KBM-7 (cell line): Measurements from ENCODE around the gene IGF2BP1.
"Not testable (repeated sequence)": the region's sequence is repeated elsewhere in the genome, so short reads cannot be mapped to it uniquely, and the experiment has no call there.

Experiments used
- DNase-seq: peaks from one replicate; pipeline ENCODE4 v3.0.0-alpha.2; 2015
- in situ Hi-C: fragments of 300-500 bp; cut with MboI; formaldehyde crosslinking; loops from 2 replicates; pipeline ENCODE4 v1.14.3; 2020; ENCODE audit warnings: low sequenced_read_pairs, low pct_unique_long_range_greater_than_20kb, mixed read lengths

Gene IGF2BP1

DNA sequence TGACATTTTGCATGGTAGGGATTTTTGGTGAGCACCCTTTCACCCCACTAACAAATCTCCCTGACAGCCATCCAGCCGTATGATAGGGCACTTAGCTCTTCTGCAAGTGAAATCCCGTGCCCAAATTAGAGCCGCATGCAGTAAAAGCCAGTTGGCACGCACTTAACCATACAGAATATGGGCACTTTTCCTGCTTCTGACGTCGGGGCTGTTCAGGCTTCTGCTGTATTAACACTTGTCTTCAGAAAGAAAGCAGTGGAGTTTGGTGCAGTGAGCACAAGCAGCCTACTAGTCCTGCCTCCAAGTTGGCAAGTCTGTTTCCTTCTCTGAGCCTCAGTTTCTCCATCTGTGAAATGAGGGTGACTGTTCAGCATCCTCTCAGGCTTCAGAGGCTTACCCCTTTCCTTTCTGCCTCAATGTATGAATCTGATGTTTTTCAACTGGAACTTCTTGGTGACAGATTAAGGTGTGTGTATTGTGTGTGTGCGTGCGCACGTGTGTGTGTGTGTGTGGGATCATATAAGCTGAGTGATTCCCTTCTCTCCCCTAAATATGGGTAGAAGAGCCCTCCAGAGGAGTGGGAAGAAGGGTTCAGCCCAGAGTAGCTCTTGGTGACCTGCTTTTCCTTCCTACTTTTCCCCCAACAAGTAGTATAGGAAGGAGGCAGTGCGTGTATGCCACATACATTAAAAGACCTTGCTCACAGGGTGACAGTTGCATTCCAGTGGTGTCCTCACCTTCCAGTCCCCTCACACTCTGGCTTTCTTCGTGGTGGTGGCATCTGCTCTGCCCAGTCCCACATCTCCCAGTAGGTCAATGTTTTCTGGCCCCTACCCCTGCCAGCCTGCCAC, 19.0 kb downstream of the IGF2BP1 start:
- in situ Hi-C loops: no loop called here

DNA sequence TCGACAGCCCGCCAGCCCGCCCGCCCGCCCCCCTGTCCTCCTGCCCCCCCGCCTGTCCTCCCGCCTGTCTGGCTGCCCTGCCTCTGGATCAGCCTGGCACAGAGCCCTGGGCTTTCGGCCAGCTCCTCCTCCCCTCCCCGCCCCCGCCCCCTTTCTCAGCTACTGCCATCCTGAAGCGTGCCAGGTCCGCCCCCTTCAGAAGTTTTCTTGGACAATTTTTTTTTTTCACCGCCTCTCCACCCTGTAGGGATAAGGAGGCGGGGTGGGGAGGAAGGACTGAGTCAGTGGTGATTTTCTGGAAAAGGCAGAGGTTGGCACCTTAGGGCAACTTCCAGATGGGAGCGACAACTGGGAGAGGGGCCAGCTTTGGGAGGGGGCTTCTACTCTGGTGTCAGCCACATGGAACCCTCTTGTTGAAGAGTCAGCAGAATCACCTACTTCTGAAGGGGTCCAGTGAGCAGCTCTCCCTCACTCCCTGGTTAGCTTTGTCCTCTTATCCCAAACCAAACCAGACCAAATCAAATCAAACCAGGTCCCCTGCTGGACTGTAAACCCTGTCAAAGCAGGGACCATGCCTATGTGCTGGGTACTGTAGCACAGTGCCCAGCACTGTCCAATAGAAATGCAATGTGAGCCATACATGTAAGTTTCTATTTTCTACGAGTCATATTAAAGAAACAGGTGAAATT, 19.7 kb downstream of the IGF2BP1 start:
- no peak for DNase-seq

More for the DNA sequence above, 19.0 kb downstream of the IGF2BP1 start:
- DNase-seq: no peak

DNA sequence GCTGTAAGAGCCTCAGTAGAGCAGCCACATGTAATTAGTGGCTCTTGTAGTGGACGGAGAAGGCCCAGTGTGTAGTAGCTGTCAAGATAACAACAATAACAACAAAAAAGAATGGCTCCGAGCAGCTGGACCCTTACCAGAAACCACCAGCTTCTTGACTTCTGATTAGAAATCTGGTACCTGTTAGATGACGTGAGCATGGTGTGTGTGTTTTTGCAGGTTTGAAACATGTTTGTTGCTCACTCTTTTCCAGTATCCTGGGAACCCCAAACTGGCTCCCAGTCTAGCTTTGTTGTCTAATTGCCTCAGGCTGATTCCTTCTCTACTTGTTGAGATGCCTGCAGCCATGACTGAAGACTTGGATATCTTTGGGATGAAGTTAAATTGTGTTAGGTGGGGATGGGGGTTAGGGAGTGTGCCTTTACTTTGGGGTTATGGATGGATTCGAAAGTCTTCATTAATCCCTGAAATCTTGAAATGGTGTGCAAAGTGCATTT, 21.0 kb downstream of the IGF2BP1 start:
- no peak for DNase-seq
- in situ Hi-C loops: no loop called here

More for the DNA sequence above, 19.7 kb downstream of the IGF2BP1 start:
- in situ Hi-C loops: no loop called here

DNA sequence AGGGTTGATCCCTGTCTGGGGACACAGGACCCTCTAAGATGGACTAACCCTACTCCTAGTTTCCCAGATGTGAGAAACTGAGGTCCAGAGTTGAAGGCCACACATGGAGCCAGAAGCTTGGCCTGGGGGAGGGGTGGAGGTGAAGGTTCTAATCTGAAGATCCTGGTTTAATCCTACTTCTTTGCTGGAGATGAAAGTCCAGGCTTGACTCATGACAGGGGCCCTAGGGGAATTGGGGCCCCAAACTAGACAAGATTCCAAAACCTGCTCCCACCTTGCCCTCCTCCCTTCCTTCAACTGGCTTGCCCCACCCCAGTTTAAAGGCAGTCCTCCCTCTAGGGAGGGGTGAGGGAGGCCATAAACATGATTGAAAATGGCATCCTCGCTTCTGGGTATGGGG, 21.6 kb downstream of the IGF2BP1 start:
- in situ Hi-C loops: no loop called here
- DNase-seq: no peak

DNA sequence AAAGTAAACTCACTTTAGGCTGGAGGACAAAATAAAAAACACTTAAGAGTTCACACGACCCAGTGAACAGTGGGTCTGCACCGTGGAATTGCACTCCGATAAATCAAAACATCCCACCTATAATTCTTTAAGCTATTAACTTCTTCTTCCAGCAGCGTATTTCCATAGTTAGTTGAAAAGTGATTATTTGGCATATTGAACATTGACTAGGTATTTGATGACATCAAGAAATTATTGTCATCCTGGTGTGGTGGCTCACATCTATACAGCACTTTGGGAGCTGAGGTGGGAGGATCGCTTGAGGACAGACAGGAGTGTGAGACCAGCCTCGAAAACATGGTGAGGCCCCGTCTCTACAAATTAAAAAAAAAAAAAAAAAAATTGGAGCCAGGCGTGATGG, 23.4 kb downstream of the IGF2BP1 start:
- in situ Hi-C loops: no loop called here
- no peak for DNase-seq

DNA sequence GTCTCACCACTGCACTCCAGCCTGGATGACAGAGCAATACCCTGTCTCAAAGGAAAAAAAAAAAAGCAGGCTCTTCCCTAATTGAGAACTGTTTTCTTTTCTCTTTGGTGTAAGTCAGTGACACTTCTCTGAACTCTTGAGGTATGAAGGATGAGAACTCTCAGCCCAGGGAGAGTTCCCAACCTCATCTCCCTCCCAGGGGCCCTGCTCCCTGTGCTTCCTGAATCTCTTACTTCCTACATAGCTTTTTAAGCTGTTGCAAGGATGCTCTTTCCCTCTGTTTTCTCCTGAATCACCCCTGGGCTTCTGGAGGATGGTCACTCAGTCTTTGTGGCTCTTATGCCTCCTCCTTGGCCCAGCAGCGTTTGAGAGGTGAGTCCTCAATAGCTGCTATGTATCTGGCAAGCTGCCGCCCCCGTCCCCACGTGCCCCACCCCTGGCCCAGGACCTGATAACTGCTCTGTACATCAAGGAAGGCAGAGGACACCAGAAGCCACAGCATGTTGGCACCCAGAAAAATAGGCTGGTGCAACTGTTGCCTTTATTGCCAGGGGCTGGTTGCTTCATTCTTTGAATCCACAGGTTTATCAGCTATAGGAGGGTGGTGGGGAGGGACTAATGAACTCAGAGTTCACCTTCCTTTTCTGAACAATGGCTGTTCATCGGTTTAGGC, 24.0 kb downstream of the IGF2BP1 start:
- in situ Hi-C loops: no loop called here
- no peak for DNase-seq

DNA sequence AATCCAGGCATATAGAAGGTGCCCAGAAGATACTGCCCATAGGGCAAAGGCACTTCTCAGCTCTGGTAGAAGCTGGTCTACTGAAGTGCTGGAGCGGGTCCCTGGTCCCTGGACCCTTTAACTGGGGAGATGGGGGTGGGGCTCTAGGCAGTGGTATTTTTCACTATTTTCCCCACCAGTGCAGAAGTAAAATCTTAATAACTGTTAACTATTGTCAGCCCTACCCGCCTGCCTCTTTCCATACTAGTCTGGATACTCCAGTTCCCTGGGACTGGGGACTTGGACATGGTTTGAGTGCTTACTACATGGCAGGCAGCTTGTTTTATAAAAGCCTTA, 24.6 kb downstream of the IGF2BP1 start:
- no peak for DNase-seq
- in situ Hi-C loops: no loop called here

DNA sequence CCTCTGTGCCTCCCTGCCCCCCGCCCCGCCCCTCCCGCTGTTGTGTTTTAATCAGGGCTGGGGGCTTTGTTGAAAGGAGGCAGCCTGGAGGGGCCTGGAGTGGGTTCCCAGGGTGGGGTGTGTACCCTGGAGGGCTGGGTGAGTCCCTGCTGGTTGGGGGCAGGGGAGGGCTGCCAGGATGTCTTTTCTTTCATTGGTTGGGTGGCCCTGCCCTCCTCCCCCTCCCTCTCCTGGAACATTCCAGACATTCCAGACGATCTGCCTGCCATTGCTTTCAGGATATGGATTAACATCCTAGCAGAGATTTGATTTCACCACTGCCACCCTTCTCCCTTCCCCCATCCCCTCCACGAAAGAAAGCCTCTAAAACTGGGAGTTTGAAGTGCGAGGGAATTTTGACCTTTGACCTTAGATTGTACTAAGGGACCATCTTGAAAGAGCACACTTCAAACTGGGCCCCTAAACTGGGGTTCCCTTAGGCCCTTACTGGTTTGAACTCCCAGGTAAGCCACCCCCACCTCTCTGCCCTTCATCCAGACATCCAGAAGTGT, 25.3 kb downstream of the IGF2BP1 start:
- no peak for DNase-seq
- in situ Hi-C loops: no loop called here

DNA sequence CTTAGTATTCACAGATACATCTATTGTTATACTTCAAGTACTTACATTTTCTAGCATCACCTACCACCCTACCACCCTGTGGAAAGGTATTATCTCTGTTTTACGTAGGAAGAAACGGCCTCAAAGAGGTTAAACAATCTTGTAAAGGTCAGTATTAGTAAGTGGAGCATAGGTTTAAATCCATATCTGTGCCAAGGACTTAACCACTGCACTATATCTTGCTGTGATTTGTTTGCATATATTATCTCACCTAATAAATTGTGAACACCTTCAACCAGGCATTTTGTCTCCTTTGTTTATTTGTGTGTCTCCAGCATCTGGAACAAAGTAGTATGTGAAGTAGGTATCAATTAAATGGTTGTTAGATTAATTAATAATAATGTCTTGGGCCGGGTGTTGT, 27.3 kb downstream of the IGF2BP1 start:
- DNase-seq: no peak
- in situ Hi-C loops: no loop called here

DNA sequence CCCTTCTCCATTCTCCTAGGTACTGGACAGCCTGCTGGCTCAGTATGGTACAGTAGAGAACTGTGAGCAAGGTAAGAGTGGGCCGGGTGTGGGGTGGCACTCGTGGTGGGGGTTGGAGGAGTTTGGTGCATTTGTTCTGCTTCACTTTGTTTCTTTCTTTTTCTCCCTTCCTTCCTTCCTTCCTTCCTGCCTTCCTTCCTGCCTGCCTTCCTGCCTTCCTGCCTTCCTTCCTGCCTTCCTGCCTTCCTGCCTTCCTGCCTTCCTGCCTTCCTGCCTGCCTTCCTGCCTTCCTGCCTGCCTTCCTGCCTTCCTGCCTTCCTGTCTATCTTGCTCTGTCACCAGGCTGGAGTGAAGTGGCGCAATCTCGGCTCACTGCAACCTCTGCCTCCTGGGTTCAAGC, 29.3 kb downstream of the IGF2BP1 start:
- DNase-seq, in situ Hi-C loops: not testable (repeated sequence)

DNA sequence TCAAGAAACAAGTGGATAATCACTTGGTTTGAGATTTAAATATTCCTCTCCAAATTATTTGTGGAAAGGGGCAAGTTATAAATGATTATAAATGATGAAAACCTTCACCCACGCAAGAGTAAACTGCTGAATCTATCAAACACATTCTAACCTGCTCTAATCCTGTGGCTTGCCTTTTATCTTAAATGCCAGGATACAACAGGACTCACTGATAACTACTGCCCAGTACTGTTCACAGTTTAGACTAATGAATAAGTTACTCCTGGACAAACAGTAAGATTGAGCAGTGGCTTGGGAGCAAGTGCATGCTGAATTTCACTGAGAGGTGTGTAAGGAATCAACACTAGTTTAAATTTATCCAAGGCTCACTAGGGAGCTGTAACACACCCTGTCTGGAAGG, 31.1 kb downstream of the IGF2BP1 start:
- no peak for DNase-seq
- in situ Hi-C loops: no loop called here

DNA sequence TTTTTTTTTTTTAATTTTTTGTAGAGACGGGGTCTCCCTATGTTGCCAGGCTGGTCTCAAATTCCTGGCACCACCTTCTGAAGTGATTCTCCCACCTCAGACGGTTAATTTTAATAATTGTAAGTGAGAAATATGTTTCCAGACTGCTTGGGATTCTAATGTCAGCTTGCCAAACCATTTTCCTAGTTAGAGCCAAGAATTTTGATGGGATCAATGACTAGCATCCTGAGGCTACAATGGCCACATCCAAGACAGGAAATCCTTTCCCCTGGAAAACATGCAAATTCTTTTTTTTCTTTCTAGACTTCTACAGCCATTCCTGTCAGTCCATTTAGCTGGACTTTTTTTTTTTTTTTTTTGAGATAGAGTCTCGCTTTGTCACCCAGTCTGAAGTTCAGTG, 32.6 kb downstream of the IGF2BP1 start:
- no peak for DNase-seq
- in situ Hi-C loops: no loop called here

DNA sequence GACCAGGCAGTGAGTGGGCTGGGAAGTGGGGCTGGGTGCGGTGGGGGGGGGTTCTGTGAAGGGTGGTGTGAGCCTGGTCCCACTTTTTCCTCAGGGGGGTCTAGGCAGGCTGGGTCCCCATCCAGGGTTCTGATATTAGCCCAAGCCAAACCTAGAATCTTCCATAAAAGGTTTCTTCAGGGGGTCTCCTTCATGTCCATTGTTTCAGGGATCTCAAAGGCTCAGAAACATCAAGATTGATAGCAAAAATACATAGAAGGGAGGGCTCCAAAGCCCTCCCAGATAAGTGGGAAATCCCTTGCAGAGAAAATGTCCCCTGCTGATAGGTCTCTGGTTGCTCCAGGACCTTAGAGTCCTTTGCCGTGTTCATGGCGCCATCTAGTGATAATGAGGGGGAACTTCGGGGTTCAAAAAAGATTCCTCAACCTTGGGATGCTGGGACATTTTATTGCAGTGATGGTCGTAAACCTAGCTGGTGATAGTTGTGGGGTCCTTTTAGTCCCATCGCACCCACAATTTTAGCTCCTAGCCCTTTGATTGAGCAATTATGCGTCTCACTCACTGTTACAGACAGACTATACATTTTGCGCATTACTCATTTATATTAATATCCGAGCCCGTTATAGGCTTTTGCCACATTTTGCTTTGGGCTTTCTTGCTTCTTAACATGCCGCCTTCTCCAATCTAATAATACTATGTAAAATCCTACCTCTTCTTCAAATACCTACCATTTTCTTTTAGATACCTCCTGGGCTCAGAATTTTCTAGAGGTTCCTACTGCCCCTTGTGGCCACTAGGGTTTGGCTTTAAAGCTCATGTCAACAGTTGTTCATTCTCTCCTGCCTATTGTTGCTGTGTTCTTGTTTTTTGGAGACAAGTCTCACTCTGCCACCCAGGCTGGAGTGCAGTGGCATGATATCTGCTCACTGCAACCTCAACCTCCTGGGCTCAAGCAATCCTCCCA, 35.1 kb downstream of the IGF2BP1 start:
- DNase-seq: peak; percentile 84
- in situ Hi-C loops: no loop called here

DNA sequence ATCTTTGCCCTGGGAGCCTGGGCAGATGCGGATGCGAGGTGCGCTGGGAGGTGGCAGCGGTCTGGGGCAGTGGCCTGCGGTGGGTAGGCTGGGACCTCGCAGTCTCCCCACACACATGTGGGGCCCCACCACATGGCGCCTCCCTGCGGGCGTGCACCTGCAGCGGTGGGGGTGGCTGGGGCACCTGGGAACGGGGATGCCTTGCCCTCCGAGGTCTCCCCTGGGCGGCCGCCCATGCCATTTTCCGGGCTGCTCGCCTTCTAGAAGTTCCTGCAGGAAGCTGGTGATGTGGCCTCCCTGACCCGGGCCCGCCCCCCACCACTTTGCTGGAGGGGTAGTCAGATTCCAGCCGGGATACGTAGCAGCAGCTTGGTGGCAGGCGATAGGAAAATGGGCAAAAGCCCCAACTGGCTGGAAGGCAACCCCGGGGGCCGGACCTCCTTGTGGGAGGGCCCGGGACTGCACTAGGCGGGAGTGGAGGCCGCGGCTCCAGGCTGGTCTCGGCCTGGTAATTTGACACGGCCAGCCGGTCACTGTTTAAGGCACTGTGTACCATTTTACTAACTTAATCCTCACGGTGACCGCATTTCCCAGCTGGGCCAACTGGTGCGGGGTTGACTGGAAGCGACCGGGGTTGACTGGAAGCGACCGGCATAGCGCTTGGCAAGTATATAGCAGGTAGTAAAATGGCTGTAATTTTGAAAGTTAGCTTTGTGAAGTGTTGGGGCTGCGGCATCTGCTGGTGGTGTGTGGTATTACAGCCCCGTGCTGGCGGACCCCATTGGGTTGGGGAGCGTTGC, 38.5 kb downstream of the IGF2BP1 start:
- peak; percentile 51 for DNase-seq
- in situ Hi-C loops: no loop called here

DNA sequence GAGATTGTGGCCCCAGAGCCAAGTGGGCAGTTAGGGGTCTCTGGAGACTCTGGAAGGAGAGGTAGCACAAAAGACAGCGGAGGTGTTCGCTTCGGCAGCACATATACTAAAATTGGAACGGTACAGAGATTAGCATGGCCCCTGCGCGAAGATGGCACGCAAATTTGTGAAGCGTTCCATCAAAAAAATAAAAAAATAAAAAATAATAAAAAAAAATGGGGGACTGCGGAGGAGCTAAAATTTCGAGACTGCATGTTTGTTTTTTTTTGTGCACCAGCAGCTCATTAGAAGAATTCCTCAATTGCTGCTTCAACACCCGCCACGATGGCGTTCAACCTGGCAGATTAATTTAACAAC, 39.1 kb downstream of the IGF2BP1 start:
- no peak for DNase-seq
- in situ Hi-C loops: no loop called here

DNA sequence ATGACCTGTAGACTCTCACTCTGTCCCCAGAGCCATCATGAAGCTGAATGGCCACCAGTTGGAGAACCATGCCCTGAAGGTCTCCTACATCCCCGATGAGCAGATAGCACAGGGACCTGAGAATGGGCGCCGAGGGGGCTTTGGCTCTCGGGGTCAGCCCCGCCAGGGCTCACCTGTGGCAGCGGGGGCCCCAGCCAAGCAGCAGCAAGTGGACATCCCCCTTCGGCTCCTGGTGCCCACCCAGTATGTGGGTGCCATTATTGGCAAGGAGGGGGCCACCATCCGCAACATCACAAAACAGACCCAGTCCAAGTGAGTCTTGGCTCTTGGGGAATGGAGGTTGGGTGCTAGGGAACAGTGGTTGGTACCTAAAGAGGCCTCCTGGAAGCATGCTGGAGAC, 41.0 kb downstream of the IGF2BP1 start:
- in situ Hi-C loops: no loop called here
- no peak for DNase-seq

DNA sequence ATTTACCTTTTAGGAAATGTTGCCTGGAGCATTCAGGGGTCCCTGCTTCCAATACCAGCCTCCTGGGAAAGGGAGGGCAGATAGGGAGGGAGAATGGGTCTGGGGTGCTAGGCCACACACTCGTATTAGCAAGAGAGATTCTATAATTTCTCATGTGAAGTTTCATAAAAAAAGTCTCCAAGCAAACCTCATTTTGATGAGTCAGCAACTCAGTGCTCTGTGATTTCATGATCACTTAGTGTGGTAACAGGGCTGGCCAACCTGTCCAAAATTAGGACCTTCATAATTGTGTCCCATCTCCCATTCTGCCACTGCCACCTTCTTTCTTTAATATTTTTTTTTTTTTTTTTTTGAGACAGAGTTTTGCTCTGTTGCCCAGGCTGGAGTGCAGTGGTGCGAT, 41.4 kb downstream of the IGF2BP1 start:
- in situ Hi-C loops: no loop called here
- no peak for DNase-seq

DNA sequence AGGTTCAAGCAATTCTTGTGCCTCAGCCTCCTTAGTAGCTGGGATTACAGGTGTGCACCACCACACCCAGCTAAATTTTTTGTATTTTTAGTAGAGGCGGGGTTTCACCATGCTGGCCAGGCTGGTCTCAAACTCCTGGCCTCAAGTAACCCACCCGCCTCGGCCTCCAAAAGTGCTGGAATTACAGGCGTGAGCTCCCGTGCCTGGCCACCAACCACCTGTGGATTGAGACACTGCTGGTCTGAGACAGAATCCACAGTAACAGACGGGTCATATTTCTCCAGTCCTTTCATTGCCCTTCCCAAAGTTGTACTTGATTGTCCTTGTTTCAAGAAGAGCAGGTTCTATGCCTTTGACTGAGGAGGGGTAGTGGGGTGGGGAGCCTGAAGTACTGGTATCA, 42.3 kb downstream of the IGF2BP1 start:
- in situ Hi-C loops, DNase-seq: not testable (repeated sequence)
